NCI-H187 (cell line): ENCODE results near the gene TAS1R1.
A peak's percentile ranks its signal among the peaks of the same experiment; 100 is the strongest.
"Not testable (repeated sequence)": the region's sequence is repeated elsewhere in the genome, so short reads cannot be mapped to it uniquely, and the experiment has no call there.

Experiments used
- DNase-seq, 2 experiments: peaks; one replicate each; lab custom pipeline; 2025; lab: John Stamatoyannopoulos, UW

Gene TAS1R1

GRCh38 chr1:6588893-6589520 lies 33.9 kb downstream of the TAS1R1 start:
- no peak for DNase-seq

- DNase-seq, result no peak
These were observed 34.9 kb downstream of the TAS1R1 start for GRCh38 chr1:6590046-6590445.

GRCh38 chr1:6591222-6591621 lies 36.1 kb downstream of the TAS1R1 start:
- no peak for DNase-seq

GRCh38 chr1:6591644-6592043 lies 36.5 kb downstream of the TAS1R1 start:
- DNase-seq, result no peak

- DNase-seq, result no peak
These were observed 37.3 kb downstream of the TAS1R1 start for GRCh38 chr1:6592441-6592840.

GRCh38 chr1:6592865-6593593 lies 37.9 kb downstream of the TAS1R1 start:
- DNase-seq, result no peak

GRCh38 chr1:6593810-6594209 lies 38.7 kb downstream of the TAS1R1 start:
- no peak for DNase-seq

GRCh38 chr1:6594977-6595740 lies 40.1 kb downstream of the TAS1R1 start:
- DNase-seq, result no peak

- DNase-seq, result no peak
These were observed 41.2 kb downstream of the TAS1R1 start for GRCh38 chr1:6596351-6596750.

- DNase-seq, result no peak
These were observed 42.0 kb downstream of the TAS1R1 start for GRCh38 chr1:6596886-6597776.

GRCh38 chr1:6597777-6598131 lies 42.6 kb downstream of the TAS1R1 start:
- no peak for DNase-seq

- DNase-seq, result no peak
These were observed 44.3 kb downstream of the TAS1R1 start for GRCh38 chr1:6599141-6599975.

GRCh38 chr1:6599991-6600390 lies 44.9 kb downstream of the TAS1R1 start:
- DNase-seq, result not testable (repeated sequence)

GRCh38 chr1:6600410-6601048 lies 45.4 kb downstream of the TAS1R1 start:
- no peak for DNase-seq

GRCh38 chr1:6601049-6601922 lies 46.2 kb downstream of the TAS1R1 start:
- DNase-seq, result no peak

GRCh38 chr1:6601923-6602668 lies 47.0 kb downstream of the TAS1R1 start:
- DNase-seq, result no peak

GRCh38 chr1:6602669-6603237 lies 47.6 kb downstream of the TAS1R1 start, which contains the start of gene KLHL21:
Gene KLHL21, minus strand, starts transcription at chr1:6602869. Its CDS starts 52 bp downstream, at chr1:6602817.
- DNase-seq, result peak in 1 of 2 experiments; percentile 56

GRCh38 chr1:6603238-6603914 lies 48.3 kb downstream of the TAS1R1 start:
- DNase-seq, result no peak
